ENCODE data around the gene CCDC40.
A peak's percentile ranks its signal among the peaks of the same experiment; 100 is the strongest.
"Not testable (repeated sequence)": the region's sequence is repeated elsewhere in the genome, so short reads cannot be mapped to it uniquely, and the experiment has no call there.

Gene CCDC40

DNA sequence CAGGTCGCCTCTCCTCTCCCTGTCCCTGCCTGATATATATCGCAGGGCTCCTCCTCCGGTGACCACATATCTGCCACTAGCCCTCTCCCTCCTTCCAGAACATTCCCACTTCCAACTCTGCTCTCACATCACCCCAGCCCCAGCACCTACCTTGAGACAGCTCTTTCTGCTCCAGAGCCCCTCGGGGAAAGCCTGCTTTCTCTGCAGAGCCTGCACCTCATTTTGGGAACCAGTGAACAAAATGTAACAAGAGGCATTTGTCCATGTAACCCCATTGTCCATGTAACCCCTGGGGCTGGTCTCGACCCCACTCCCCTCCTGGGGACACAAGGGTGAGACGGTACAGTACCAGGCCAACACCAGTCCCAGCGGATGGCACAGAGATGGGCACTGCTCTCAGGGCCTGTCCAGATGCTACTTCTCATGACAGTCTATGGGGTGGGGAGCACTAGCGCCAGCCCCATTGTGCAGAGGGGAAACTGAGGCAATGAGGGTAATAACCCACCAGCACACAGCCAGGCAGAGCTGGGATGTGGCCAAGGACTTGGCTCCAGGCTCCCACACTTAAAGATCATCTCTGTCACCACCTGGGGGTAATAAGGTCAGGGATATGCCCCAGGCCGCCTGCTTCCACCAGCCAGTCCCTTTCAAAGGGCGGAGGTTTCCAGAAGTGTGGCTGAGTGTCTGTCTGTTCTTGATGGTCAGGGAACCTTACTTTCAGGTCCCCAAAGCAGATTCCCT lies 43.6 kb upstream of the CCDC40 start:
- no peak for DNase-seq
- TF ChIP-seq, protein P1, sequence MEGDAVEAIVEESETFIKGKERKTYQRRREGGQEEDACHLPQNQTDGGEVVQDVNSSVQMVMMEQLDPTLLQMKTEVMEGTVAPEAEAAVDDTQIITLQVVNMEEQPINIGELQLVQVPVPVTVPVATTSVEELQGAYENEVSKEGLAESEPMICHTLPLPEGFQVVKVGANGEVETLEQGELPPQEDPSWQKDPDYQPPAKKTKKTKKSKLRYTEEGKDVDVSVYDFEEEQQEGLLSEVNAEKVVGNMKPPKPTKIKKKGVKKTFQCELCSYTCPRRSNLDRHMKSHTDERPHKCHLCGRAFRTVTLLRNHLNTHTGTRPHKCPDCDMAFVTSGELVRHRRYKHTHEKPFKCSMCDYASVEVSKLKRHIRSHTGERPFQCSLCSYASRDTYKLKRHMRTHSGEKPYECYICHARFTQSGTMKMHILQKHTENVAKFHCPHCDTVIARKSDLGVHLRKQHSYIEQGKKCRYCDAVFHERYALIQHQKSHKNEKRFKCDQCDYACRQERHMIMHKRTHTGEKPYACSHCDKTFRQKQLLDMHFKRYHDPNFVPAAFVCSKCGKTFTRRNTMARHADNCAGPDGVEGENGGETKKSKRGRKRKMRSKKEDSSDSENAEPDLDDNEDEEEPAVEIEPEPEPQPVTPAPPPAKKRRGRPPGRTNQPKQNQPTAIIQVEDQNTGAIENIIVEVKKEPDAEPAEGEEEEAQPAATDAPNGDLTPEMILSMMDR (IDR thresholded peaks at IDR 0.05; ENCODE audit: low read depth, low read length) = no peak
- Histone ChIP-seq H3K9me3 (ENCODE audit: severe bottlenecking) (no peaks in the 10 kb centered on the region), H3K4me3 (ENCODE audit: low read depth, low read length) (no peak overlapping the region), H3K27me3 (ENCODE audit: insufficient read depth, low read depth, severe bottlenecking) (no peaks in the 10 kb centered on the region), H3K36me3 (peaks cover 21% of the 10 kb centered on the region), H3K27ac (peak overlapping the region; percentile 35; the same call in 1 of the 2 replicates)

DNA sequence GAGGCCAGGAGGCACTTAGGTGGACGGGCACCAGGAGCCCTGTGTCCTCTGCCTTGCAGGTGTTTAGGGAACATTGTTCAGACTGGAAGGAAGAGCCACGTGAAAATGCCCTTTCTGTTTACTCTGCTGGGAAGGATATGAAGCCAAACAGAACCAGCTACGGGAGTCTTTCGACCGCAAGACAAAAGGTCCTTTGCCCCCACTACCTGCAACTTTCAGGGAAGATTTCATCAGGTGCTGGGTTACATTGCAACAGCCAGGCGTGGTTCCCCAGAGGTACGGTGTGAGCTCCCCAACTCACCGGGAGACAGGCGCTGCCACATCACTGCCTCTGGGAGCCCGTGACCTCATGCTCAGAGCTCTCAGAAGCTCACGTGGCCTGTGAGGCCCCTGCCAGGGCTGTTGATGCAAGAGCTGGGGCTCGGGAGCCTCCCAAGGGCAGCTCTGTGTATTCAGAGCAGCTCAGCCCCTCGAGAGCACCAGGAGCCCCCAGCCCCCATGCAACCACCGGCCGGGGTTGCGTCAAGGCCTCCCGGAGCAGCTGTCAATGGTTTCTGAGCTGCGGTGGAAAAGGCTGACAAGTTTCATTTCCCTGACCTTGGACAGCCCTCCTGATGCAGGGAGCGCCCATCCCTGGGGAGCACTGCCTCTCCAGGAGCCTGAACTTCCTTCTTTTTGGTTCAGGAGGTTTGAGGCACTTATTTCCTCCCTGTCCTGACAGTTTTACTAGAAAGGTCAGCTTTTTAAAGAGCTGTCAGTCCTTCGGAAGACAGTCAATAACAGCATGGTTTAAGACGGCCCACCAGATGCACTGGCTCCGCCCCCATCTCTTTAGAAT lies 42.8 kb upstream of the CCDC40 start:
- no peaks in the 10 kb centered on the region for H3K9me3 ChIP-seq (ENCODE audit: severe bottlenecking)
- TF ChIP-seq, protein P1 (IDR thresholded peaks at IDR 0.05; ENCODE audit: low read depth, low read length) = no peak
- no peak overlapping the region for H3K4me3 ChIP-seq (ENCODE audit: low read depth, low read length)
- peaks cover 21% of the 10 kb centered on the region for H3K36me3 ChIP-seq
- no peaks in the 10 kb centered on the region for H3K27me3 ChIP-seq (ENCODE audit: insufficient read depth, low read depth, severe bottlenecking)
- H3K27ac ChIP-seq = peak overlapping the region; percentile 35
- peak; percentile 64 for DNase-seq

DNA sequence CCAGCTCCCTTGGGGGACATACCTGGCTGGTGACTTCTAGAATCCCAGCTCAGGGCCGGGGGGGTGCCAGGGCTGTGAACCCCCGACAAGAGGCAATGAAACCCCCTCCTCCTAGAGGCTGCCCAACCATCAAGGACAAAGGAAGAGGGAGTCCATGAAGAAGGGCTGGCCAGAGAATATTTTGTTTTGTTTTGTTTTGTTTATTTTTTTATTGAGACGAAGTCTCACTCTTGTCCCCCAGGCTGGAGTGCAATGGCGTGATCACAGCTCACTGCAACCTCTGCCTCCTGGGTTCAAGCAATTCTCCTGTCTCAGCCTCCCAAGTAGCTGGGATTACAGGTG lies 42.2 kb upstream of the CCDC40 start:
- peaks cover 21% of the 10 kb centered on the region for H3K36me3 ChIP-seq
- not testable (repeated sequence) for H3K9me3 ChIP-seq (ENCODE audit: severe bottlenecking); H3K4me3 ChIP-seq (ENCODE audit: low read depth, low read length); DNase-seq; H3K27me3 ChIP-seq (ENCODE audit: insufficient read depth, low read depth, severe bottlenecking)
- peak overlapping the region; percentile 35 for H3K27ac ChIP-seq

DNA sequence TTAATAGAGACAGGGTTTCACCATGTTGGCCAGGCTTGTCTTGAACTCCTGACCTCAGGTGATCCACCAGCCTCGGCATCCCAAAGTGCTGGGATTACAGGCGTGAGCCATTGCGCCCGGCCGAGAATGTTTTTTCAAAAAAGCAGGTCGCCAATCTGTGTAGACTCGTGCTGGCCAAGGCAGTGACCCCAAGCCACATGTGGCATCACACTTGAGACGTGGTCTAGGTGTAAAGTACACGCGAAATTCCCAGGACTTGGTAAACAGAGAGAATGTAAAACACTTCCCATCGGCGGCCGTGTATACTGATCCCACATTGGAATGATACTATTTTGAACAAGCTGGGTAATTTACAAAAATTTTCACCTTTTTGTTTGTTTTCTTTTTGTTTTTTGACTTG lies 41.8 kb upstream of the CCDC40 start:
- DNase-seq = no peak
- Histone ChIP-seq H3K27ac (no peak overlapping the region), H3K36me3 (peaks cover 20% of the 10 kb centered on the region), H3K9me3 (ENCODE audit: severe bottlenecking) (no peaks in the 10 kb centered on the region), H3K27me3 (ENCODE audit: insufficient read depth, low read depth, severe bottlenecking) (no peaks in the 10 kb centered on the region), H3K4me3 (ENCODE audit: low read depth, low read length) (no peak overlapping the region)
- TF ChIP-seq, protein P1 (IDR thresholded peaks at IDR 0.05; ENCODE audit: low read depth, low read length) = no peak

DNA sequence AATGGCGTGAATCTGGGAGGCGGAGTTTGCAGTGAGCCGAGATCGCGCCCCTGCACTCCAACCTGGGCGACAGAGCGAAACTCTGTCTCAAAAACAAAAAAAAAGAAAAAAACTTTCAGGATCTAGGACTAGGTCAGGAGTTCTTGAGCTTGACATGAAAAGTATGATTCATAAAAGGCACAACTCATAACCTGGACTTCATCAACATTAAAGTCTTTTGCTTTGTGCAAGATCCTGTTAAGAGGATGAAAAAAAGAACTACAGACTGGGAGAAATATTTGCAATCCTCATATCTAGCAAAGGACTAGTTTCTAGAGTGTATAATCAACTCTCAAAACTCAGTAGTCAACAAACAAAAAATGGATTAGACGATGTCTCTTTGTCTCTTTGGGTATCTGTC lies 40.7 kb upstream of the CCDC40 start:
- Histone ChIP-seq H3K36me3 (peaks cover 31% of the 10 kb centered on the region), H3K27ac (no peak overlapping the region), H3K27me3 (ENCODE audit: insufficient read depth, low read depth, severe bottlenecking) (no peaks in the 10 kb centered on the region), H3K4me3 (ENCODE audit: low read depth, low read length) (no peak overlapping the region), H3K9me3 (ENCODE audit: severe bottlenecking) (peaks cover 3% of the 10 kb centered on the region)
- DNase-seq = no peak
- TF ChIP-seq, protein P1 (IDR thresholded peaks at IDR 0.05; ENCODE audit: low read depth, low read length) = no peak

DNA sequence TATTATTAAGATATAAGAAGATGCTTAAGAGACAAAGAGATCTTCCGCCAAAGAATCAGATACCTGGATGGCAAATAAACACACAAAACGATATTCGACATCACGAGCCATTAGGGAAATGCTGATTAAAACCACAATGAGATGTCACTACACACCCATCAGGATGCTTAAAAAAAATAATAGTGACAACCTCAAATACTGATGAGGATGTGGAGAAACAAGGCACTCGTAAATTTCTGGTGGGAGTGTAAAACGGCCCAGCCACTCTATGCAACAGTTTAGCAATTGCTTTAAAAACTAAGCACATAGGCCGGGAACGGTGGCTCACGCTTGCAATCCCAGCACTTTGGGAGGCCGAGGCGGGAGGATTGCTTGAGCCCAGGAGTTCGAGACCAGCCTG lies 40.2 kb upstream of the CCDC40 start:
- no peak for DNase-seq
- no peak overlapping the region for H3K27ac ChIP-seq
- TF ChIP-seq, protein P1 (IDR thresholded peaks at IDR 0.05; ENCODE audit: low read depth, low read length) = no peak
- H3K4me3 ChIP-seq (ENCODE audit: low read depth, low read length) = no peak overlapping the region
- H3K9me3 ChIP-seq (ENCODE audit: severe bottlenecking) = peaks cover 5% of the 10 kb centered on the region
- H3K27me3 ChIP-seq (ENCODE audit: insufficient read depth, low read depth, severe bottlenecking) = no peaks in the 10 kb centered on the region
- peaks cover 36% of the 10 kb centered on the region for H3K36me3 ChIP-seq
